H1 (cell line): Measurements from ENCODE around the gene SLC24A4.

ENCODE experiments used
- CHD1 ChIP-seq: IDR thresholded peaks from 2 replicates; pipeline ENCODE4 v1.6.1; 2012; ENCODE audit warnings: low read depth, low read length, improper control_type of control experiment
- CHD2 ChIP-seq: IDR thresholded peaks from 2 replicates; pipeline ENCODE4 v1.6.1; 2012; ENCODE audit warnings: low read length, improper control_type of control experiment
- EZH2 ChIP-seq: fragments of 200-600 bp; sonication (generic); IDR thresholded peaks from 2 replicates; pipeline ENCODE4 v1.7.1; 2012; ENCODE audit warnings: low read depth, mild to moderate bottlenecking, moderate library complexity, low read length, inconsistent platforms; ENCODE audit not compliant: severe bottlenecking
- POLR2A ChIP-seq, 2 experiments: IDR thresholded peaks; 1 replicate in 1 of 2; 2 replicates in 1 of 2; pipeline ENCODE4 v1.6.1; 2011; ENCODE audit warnings: low read depth in 2 of 2, low read length in 2 of 2, mild to moderate bottlenecking in 2 of 2; ENCODE audit errors: control extremely low read depth in 1 of 2
- POLR2AphosphoS5 ChIP-seq: IDR thresholded peaks from 2 replicates; pipeline ENCODE4 v1.6.1; 2011; ENCODE audit warnings: low read depth, low read length
- TBP ChIP-seq: IDR thresholded peaks from 2 replicates; pipeline ENCODE4 v1.6.1; 2011; ENCODE audit warnings: low read depth, low read length, improper control_type of control experiment
- TF ChIP-seq, protein P1 (sequence below), 3 experiments: IDR thresholded peaks; 1 replicate in 2 of 3; 2 replicates in 1 of 3; pipeline versions ENCODE4 v1.5.1 to v1.6.1; 2011; ENCODE audit warnings: low read length in 3 of 3, mild to moderate bottlenecking in 3 of 3, inconsistent platforms in 2 of 3, low read depth in 1 of 3, moderate library complexity in 1 of 3; ENCODE audit not compliant: insufficient read depth in 1 of 3; ENCODE audit errors: control extremely low read depth in 1 of 3

DNA sequence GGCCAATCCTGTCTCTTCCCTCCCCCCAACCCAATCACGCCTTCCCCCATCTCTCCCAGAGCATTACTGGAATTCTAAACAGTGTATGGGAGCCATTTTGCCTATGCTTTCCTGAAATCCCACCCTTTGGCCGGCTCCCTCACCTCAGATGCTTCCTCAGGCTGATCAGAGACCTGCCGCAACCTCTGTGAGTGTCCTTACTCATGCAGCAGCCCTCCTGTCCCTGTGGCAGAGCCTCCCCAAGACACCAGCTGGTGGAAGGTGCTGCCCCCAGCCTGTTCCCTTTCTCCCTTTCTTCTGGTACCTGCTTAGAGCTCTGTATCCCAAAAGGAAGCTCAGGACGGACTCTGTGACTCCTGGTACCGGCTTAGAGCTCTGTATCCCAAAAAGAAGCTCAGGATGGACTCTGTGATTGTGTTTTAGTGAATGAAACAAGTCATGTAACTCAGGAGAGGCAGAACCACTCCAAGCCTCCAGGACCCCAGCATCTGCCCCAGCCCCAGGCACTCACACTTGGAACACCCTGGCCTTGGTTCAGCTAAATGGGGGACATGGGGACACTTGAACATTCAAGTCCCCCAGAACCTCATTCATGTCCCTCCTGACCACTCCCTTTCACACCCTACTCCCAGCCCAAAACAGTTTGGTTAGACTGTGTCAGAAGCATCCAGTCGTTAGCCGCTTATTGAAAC lies 161.3 kb downstream of the SLC24A4 start:
- no peak for TF ChIP-seq EZH2
- TF ChIP-seq, protein P1, sequence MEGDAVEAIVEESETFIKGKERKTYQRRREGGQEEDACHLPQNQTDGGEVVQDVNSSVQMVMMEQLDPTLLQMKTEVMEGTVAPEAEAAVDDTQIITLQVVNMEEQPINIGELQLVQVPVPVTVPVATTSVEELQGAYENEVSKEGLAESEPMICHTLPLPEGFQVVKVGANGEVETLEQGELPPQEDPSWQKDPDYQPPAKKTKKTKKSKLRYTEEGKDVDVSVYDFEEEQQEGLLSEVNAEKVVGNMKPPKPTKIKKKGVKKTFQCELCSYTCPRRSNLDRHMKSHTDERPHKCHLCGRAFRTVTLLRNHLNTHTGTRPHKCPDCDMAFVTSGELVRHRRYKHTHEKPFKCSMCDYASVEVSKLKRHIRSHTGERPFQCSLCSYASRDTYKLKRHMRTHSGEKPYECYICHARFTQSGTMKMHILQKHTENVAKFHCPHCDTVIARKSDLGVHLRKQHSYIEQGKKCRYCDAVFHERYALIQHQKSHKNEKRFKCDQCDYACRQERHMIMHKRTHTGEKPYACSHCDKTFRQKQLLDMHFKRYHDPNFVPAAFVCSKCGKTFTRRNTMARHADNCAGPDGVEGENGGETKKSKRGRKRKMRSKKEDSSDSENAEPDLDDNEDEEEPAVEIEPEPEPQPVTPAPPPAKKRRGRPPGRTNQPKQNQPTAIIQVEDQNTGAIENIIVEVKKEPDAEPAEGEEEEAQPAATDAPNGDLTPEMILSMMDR (IDR thresholded peaks at IDR 0.05; ENCODE audit: control extremely low read depth in 1 of 3, insufficient read depth in 1 of 3, low read depth in 1 of 3, low read length in 3 of 3): no peak
- TF ChIP-seq POLR2A (IDR thresholded peaks at IDR 0.05; ENCODE audit: control extremely low read depth in 1 of 2, low read depth in 2 of 2, low read length in 2 of 2): no peak
- no peak for TF ChIP-seq CHD2
- TF ChIP-seq POLR2AphosphoS5: no peak
- TF ChIP-seq CHD1: no peak
- TF ChIP-seq TBP: no peak
